Choroid plexus epithelial cell (primary cell): ENCODE measurements around the gene C19orf85.
"Not testable (repeated sequence)": the region's sequence is repeated elsewhere in the genome, so short reads cannot be mapped to it uniquely, and the experiment has no call there.

Source experiments
- DNase-seq: peaks from one replicate; pipeline ENCODE4 v3.0.0-alpha.2; 2010; ENCODE audit warnings: low read depth
- H3K4me3 ChIP-seq: 2 replicates; pipeline ENCODE4 v1.5.1; 2011; ENCODE audit warnings: low read depth, mild to moderate bottlenecking, control low read depth, low read length, moderate library complexity
- CTCF ChIP-seq: conservative IDR thresholded peaks from 2 replicates; pipeline ENCODE4 v1.5.1; 2011; ENCODE audit warnings: low read depth, mild to moderate bottlenecking, control low read depth, inconsistent platforms, low read length, moderate library complexity

The C19orf85 gene

GRCh38 chr19:55453511-55454260 lies 10.9 kb downstream of the C19orf85 start:
- no peak overlapping the region for H3K4me3 ChIP-seq
- peak; percentile 3 for TF ChIP-seq CTCF
- no peak for DNase-seq

GRCh38 chr19:55452749-55453346 lies 11.7 kb downstream of the C19orf85 start:
- peak overlapping the region; percentile 40 for H3K4me3 ChIP-seq
- TF ChIP-seq CTCF, result peak; percentile 23
- DNase-seq, result peak; percentile 90

- DNase-seq, result no peak
- peak overlapping the region; percentile 40 for H3K4me3 ChIP-seq
- no peak for TF ChIP-seq CTCF
Measured at GRCh38 chr19:55451965-55452748, 12.4 kb downstream of the C19orf85 start.

- no peak overlapping the region for H3K4me3 ChIP-seq
Measured at GRCh38 chr19:55451163-55451964, 13.2 kb downstream of the C19orf85 start.

GRCh38 chr19:55449469-55449868 lies 15.1 kb downstream of the C19orf85 start:
- no peak for DNase-seq
- no peak overlapping the region for H3K4me3 ChIP-seq
- TF ChIP-seq CTCF, result no peak

More at GRCh38 chr19:55451163-55451964, 13.2 kb downstream of the C19orf85 start:
- no peak for DNase-seq
- TF ChIP-seq CTCF, result no peak

- H3K4me3 ChIP-seq, DNase-seq: not testable (repeated sequence)
Measured at GRCh38 chr19:55448175-55448490, 16.4 kb downstream of the C19orf85 start.
